ENCODE measurements around the gene LIG1. TPM values are rescaled to one million over a fixed set of nuclear protein-coding genes. Genes with fewer than 3 reads are reported as not detected.

Gene LIG1
- total RNA-seq, 3 donors from 2014 or later (not counting 1 experiment from before 2014, with no cell fraction given): 45.4 to 65.2 (median 57.2) TPM

DNA sequence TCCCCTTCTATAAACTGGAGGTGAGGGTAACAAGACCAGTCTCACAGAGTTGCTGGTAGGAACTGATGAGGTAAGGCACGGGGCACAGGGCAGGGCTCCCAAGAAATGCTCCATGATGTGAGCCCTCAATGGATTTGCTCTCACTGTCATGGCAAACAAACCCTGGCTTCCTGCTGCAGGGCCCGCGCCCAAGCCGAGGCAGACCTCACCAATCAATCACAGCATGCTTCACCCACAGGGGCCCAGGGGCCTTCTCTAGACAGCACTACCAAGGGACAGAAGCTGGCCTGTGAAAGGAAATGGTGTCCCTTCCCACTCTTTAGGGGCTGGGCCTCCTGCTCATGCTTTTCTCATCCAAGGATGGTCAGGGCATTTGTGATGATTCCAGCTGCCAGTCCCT lies 33.6 kb downstream of the LIG1 start:
- intact Hi-C loops (cut with micrococcal nuclease): no loop called here
- DNase-seq (no peak), ATAC-seq (no peak)
- Histone ChIP-seq H3K36me3 (ENCODE audit: control insufficient read depth, insufficient read depth, low read length) (peaks cover 9% of the 10 kb centered on the region), H3K4me1 (ENCODE audit: control insufficient read depth, insufficient read depth, low read length) (no peaks in the 10 kb centered on the region), H3K4me3 (ENCODE audit: low read length) (no peak overlapping the region), H3K27ac (ENCODE audit: low read length) (no peak overlapping the region), H3K27me3 (ENCODE audit: control insufficient read depth, insufficient read depth, low read length) (no peaks in the 10 kb centered on the region), H3K9me3 (ENCODE audit: control insufficient read depth, insufficient read depth, low read length) (no peaks in the 10 kb centered on the region)
- Mint-ChIP-seq H3K4me3 (no peak overlapping the region), H3K36me3 (no peaks in the 10 kb centered on the region), H3K9me3 (no peaks in the 10 kb centered on the region), H3K4me1 (no peaks in the 10 kb centered on the region), H3K27me3 (ENCODE audit: low read depth in 2 of 2) (no peaks in the 10 kb centered on the region), H3K27ac (no peak overlapping the region)
- TF ChIP-seq, protein P1, sequence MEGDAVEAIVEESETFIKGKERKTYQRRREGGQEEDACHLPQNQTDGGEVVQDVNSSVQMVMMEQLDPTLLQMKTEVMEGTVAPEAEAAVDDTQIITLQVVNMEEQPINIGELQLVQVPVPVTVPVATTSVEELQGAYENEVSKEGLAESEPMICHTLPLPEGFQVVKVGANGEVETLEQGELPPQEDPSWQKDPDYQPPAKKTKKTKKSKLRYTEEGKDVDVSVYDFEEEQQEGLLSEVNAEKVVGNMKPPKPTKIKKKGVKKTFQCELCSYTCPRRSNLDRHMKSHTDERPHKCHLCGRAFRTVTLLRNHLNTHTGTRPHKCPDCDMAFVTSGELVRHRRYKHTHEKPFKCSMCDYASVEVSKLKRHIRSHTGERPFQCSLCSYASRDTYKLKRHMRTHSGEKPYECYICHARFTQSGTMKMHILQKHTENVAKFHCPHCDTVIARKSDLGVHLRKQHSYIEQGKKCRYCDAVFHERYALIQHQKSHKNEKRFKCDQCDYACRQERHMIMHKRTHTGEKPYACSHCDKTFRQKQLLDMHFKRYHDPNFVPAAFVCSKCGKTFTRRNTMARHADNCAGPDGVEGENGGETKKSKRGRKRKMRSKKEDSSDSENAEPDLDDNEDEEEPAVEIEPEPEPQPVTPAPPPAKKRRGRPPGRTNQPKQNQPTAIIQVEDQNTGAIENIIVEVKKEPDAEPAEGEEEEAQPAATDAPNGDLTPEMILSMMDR (IDR thresholded peaks at IDR 0.05): no peak
- 99% methylated on average over 4 of the region's 4 CpGs for WGBS (ENCODE audit: insufficient coverage)

DNA sequence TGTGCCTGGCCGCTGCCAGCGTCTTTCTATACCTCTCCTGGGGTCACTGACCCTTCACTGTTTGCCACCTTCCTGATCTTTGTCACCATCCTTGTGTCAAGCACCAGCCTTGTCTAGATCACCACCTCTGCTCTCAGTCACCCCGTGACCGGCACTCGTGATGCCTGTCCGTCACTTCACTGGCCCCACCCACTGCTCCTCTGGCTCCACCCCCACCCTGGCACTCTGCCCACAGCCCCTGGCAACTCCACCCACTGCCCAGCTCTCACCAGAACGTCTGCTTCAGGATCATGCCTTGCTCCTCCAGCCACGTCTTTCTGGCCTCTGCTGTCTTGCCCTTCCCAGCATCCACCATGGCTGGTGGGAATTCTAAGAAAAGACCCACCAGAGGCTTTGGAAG lies 34.7 kb downstream of the LIG1 start:
- Histone ChIP-seq H3K9me3 (ENCODE audit: control insufficient read depth, insufficient read depth, low read length) (no peaks in the 10 kb centered on the region), H3K4me1 (ENCODE audit: control insufficient read depth, insufficient read depth, low read length) (no peaks in the 10 kb centered on the region), H3K27me3 (ENCODE audit: control insufficient read depth, insufficient read depth, low read length) (no peaks in the 10 kb centered on the region), H3K4me3 (ENCODE audit: low read length) (no peak overlapping the region), H3K36me3 (ENCODE audit: control insufficient read depth, insufficient read depth, low read length) (peaks cover 13% of the 10 kb centered on the region), H3K27ac (ENCODE audit: low read length) (no peak overlapping the region)
- Mint-ChIP-seq H3K27me3 (ENCODE audit: low read depth in 2 of 2) (no peaks in the 10 kb centered on the region), H3K4me1 (no peaks in the 10 kb centered on the region), H3K27ac (peak overlapping the region in 1 of 2 donors; percentile 42), H3K4me3 (no peak overlapping the region), H3K36me3 (no peaks in the 10 kb centered on the region), H3K9me3 (no peaks in the 10 kb centered on the region)
- TF ChIP-seq, protein P1 (IDR thresholded peaks at IDR 0.05): no peak
- 83% methylated on average over 8 of the region's 8 CpGs for WGBS (ENCODE audit: insufficient coverage)
- peak in 1 of 2 donors; percentile 15 for DNase-seq
- ATAC-seq: no peak
- intact Hi-C loops (cut with micrococcal nuclease): no loop called here

DNA sequence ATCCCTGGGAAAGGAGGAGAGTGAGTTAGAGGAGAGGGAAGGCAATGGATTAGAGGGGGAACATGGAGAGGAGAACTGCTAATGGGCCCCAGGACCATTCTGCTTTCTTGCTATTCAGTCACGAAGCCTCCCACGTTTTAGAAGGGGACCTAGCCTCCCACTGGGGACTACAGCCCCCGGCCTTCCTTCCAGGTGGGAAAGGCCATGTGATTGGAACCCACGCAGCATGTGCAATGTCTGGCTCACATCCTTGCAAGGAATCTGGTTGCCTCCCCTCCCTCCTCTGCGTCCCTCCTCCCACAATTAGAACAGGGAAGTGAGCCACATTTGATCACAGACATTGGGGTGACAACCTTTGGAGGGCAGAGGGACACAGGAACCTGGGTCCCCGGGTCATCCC lies 37.0 kb downstream of the LIG1 start:
- Mint-ChIP-seq H3K36me3 (peaks cover 5% of the 10 kb centered on the region), H3K4me3 (no peak overlapping the region), H3K27ac (no peak overlapping the region)

DNA sequence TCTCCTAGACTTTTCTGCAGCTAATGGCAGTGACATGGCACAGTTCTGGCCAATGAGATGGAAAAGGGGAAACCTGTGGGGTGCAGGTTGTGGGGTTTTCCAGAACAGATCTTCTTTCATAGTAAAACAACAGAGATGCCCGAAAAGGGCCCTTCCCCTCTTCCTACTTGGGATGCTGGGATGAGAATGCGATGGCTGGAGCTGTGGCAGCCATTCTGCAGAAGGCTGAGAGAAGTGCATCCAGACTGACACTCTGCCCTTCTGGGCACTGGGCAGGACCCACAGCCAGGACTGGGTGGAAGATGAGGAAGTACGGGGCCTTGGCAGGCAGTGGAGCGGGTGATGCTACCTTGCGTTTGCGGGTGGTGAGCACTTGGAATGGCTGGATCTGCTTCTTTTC lies 42.6 kb downstream of the LIG1 start:
- H3K4me1 ChIP-seq (ENCODE audit: control insufficient read depth, insufficient read depth, low read length): peaks cover under 1% of the 10 kb centered on the region
- no peaks in the 10 kb centered on the region for H3K9me3 ChIP-seq (ENCODE audit: control insufficient read depth, insufficient read depth, low read length)
- H3K36me3 ChIP-seq (ENCODE audit: control insufficient read depth, insufficient read depth, low read length): peaks cover 27% of the 10 kb centered on the region
- ATAC-seq (no peak), DNase-seq (no peak)
- Mint-ChIP-seq H3K36me3 (peaks cover 18% of the 10 kb centered on the region), H3K9me3 (no peaks in the 10 kb centered on the region), H3K4me1 (no peaks in the 10 kb centered on the region), H3K27ac (no peak overlapping the region), H3K4me3 (no peak overlapping the region), H3K27me3 (ENCODE audit: low read depth in 2 of 2) (no peaks in the 10 kb centered on the region)
- WGBS (ENCODE audit: insufficient coverage): over 99% methylated on average over 5 of the region's 6 CpGs
- TF ChIP-seq, protein P1 (IDR thresholded peaks at IDR 0.05): no peak
- intact Hi-C loops (cut with micrococcal nuclease): no loop called here
- H3K4me3 ChIP-seq (ENCODE audit: low read length): no peak overlapping the region
- no peaks in the 10 kb centered on the region for H3K27me3 ChIP-seq (ENCODE audit: control insufficient read depth, insufficient read depth, low read length)
- no peak overlapping the region for H3K27ac ChIP-seq (ENCODE audit: low read length)

More for the DNA sequence above, 37.0 kb downstream of the LIG1 start:
- Histone ChIP-seq H3K4me3 (ENCODE audit: low read length) (no peak overlapping the region), H3K27ac (ENCODE audit: low read length) (no peak overlapping the region), H3K9me3 (ENCODE audit: control insufficient read depth, insufficient read depth, low read length) (no peaks in the 10 kb centered on the region), H3K36me3 (ENCODE audit: control insufficient read depth, insufficient read depth, low read length) (peaks cover 20% of the 10 kb centered on the region), H3K4me1 (ENCODE audit: control insufficient read depth, insufficient read depth, low read length) (no peaks in the 10 kb centered on the region), H3K27me3 (ENCODE audit: control insufficient read depth, insufficient read depth, low read length) (no peaks in the 10 kb centered on the region)
- intact Hi-C loops (cut with micrococcal nuclease): no loop called here
- Mint-ChIP-seq H3K4me1 (no peaks in the 10 kb centered on the region), H3K9me3 (no peaks in the 10 kb centered on the region), H3K27me3 (ENCODE audit: low read depth in 2 of 2) (no peaks in the 10 kb centered on the region)
- TF ChIP-seq, protein P1 (IDR thresholded peaks at IDR 0.05): no peak
- no peak for DNase-seq
- WGBS (ENCODE audit: insufficient coverage): 95% methylated on average over 6 of the region's 6 CpGs
- no peak for ATAC-seq

All from natural killer cell (primary cell).